CD4-positive, alpha-beta T cell treated with Interleukin-15 for 4 hours (primary cell): ENCODE data around the gene DCXR.

Experiments
- DNase-seq: peaks from one replicate; pipeline ENCODE4 v3.0.0-alpha.2; 2020; ENCODE audit warnings: low spot score

DCXR gene

GRCh38 chr17:82055023-82055964 is 17.8 kb upstream of the DCXR start:
- DNase-seq: no peak

- no peak for DNase-seq
Measured at GRCh38 chr17:82054351-82055022, 17.0 kb upstream of the DCXR start.

DNA sequence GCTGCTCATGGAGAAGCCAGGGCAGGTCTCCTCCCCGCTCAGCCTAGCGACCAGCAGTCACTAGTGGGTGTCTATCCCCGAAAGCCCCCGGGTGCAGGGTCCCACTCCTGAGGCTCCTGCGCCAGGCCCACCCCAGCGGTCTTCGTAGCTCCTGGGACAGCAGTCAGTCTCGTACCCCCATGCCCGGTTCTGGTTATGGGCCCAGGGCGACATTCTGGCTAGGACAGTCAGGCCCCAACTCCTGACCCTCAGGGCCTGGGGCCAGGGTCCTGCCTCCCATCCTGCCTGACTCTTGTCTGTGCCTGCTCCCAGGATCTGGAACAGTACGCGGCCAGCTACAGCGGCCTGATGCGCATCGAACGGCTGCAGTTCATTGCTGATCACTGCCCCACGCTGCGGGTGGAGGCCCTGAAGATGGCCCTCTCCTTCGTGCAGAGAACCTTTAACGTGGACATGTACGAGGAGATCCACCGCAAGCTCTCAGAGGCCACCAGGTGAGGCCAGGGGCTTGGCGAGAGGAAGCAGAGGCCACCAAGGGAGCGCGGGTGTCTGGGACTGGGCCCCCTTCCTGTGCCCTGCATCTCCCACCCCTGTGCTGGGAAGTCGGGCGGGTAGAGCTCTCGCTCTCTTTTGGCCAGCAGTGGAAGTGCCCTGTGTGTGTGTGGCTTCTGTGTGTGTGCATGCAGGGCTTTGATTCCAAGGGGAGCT is 16.2 kb upstream of the DCXR start:
- no peak for DNase-seq

DNA sequence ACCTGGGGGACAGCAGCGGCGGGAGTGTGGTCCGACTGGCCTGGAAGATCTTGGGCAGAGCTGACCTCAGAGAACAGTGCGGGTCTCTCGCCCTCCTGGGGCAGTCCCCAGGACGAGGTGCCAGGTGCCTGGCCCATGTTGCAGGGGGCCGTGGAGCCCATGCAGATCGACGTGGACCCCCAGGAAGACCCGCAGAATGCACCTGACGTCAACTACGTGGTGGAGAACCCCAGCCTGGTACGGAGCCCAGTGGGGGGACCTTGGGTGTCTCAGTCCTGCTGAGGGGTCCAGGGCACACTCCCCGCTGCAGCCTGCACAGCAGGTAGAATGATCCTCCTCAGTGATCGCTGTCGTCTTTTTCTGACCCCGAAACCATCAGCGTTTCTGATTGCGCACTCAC is 15.6 kb upstream of the DCXR start:
- no peak for DNase-seq

- no peak for DNase-seq
Measured at GRCh38 chr17:82052638-82053059, 15.2 kb upstream of the DCXR start.

GRCh38 chr17:82051776-82052637 is 14.5 kb upstream of the DCXR start, which contains the start of the genes GPS1 and RFNG:
Gene GPS1 (plus strand): TSS chr17:82051898. CDS start chr17:82051932, 34 bp downstream.
Gene RFNG (minus strand): TSS chr17:82051811. CDS start chr17:82051766, 45 bp downstream.
- DNase-seq: peak; percentile 76

- DNase-seq: no peak
Measured at GRCh38 chr17:82050761-82051641, 13.5 kb upstream of the DCXR start.

- no peak for DNase-seq
Measured at GRCh38 chr17:82050152-82050760, 12.8 kb upstream of the DCXR start.

DNA sequence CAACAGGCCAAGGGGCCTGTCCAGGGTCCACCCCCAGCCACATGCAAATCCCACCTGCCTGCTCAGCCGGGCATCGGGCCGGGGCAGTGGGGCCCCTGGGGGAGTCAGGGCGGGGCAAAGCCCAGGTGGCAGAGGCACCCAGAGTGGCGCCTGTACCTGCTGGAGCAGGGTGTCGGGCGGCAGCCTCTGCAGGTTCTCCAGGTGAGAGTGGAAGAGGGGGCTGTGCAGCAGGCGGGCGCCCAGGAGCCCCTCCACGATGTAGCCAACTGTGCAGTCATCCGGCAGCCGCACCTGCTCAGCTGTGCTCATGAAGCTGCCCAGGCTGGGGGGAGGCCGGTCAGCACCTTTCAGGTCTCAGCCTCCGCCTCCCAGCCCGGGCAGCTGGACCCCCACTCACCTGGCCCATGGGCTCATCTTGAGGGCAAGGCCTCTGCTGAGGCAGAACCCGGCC is 12.0 kb upstream of the DCXR start:
- no peak for DNase-seq

DNA sequence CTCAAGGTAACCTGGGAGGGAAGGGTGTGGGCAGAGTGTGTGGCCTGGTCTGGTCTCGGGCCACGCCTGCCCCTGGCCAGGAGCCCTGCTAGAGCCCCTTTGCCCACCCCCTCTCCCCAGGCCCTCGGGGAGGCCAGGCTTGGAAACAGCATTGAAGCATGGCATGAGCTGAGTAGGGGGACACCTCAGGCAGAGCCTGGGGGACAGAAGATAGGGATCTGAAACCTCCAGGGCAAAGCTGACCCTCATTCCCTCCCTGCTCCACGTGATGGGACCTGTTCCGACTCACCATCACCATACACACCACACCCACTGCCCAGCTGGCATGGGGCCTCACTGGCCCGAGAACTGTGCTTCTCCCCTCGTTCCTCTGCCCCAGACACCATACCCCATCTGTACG is 11.6 kb upstream of the DCXR start:
- DNase-seq: no peak

DNA sequence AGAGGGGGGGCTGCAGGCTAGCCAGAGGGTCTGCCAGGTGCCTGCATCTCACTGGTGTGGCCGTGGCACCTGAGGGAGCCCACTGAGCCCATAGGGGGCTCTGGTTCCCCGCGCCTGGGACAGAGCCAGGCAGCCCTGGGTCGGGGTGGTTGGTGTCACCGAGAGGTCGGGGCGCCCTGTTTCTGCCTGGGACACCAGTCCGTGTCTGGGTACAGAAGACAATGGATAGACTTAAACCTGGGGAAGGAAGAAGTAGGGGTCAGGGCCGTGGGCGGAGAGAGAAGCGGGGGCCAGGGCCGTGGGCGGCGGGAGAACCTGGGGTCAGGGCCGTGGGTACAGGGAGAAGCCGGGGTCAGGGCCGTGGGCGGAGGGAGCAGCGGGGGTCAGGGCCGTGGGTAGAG is 11.1 kb upstream of the DCXR start:
- no peak for DNase-seq

- no peak for DNase-seq
Measured at GRCh38 chr17:82047914-82048570, 10.5 kb upstream of the DCXR start.

DNA sequence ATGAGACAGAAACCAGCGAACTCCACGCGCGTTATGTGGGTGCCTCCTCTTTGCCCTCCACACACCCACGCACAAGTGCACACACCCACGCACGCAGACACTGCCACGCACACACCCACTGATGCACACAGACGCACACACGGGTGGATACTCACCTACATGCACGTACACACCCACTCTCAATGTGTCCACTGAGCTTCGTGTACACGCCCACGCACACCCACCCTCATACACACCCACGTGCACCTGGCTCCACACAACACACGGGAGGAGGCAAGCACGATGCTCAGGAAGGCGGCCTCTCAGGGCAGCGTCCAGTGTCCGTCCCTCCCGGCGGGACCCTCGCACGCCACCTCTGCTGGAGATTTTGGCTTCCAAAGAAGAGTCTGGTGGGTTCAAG is 9.9 kb upstream of the DCXR start:
- DNase-seq: no peak

DNA sequence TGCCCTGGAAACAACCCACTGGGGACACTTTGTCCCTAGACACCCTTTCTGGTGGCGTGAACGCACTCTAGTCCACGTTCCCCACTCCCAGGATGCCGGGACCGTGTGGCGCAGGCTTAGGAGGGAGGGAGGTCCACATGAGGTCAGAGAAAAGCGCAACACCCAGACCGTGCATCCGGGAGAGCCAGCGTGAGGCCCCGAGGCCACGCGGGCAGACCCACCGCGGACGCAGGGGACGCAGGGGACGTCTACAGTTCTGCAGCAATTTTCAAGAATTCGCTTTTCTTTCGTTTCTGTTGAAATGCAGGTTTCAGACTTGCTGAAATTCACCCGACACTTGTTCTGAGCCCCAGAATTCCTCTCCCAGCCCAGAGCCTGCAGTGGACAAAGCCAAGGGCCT is 9.4 kb upstream of the DCXR start:
- DNase-seq: no peak

DNA sequence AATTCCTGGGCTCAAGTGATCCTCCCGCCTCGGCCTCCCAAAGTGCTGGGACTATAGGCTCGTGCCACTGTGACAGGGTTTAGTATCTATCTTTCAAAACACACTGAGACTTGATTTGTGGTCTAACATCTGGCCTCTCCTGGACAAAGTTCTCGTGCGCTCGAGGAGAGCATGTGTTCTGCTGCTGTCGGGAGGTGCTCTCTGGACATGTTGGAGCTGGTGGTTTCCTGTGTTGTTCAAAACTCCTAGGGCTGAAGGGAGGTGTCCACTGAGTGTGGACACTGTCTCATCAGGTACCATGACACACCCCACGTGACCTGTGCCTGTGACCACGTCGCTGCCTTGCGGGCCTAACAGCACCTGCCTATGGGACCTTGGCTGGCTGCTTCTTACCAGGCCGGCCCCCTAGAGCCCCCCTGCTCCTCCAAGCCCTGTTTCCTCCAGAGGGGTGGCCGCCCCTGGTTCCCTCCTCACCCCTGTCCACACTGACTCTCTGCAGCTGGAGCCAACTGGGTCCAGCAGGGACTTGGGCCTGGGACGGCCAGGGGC is 8.5 kb upstream of the DCXR start:
- no peak for DNase-seq

DNA sequence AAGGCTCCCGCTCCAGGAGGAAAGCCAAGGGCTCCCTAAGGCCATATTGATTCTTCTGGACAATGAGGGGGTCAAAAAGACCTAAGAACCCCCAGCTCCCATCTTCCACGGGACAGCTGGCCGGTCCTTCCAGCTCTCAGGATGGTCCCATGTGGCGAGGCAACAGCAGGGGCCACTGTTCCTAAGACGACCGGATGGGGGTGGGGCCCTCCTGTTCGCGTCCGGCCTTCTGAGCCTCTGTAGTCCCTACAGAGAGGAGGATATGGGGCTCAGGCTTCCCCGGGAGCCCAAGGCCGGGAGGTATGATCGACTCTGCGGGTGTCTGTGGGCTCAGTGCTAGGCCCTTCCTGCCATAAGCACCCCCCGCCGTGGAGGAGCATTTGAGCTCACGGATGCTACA is 6.0 kb upstream of the DCXR start:
- no peak for DNase-seq

DNA sequence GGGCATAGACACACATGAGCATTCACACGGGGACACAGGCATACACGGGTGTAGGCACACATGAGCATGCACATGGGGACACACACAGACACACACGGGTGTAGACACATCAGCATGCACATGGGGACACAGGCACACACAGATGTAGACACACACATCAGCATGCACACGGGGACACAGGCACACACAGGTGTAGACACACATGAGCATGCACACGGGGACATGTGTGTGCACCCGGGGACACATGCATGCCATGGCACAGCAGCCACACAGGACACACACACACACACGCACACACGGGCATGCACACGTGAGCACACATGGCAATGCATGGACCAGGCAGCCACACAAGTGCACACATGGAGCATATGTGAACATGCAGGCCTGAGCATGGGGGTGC is 5.2 kb upstream of the DCXR start:
- no peak for DNase-seq

- no peak for DNase-seq
Measured at GRCh38 chr17:82041144-82041814, 3.8 kb upstream of the DCXR start.
